Osteoblast (primary cell): ENCODE results near the gene PIP. TPM values are rescaled to one million over a fixed set of nuclear protein-coding genes. Genes with fewer than 3 reads are reported as not detected.
A peak's percentile ranks its signal among the peaks of the same experiment; 100 is the strongest.

Experiments
- DNase-seq: peaks from one replicate; pipeline ENCODE4 v3.0.0; 2011; ENCODE audit warnings: low spot score, mixed read lengths; ENCODE audit not compliant: insufficient read length; ENCODE audit errors: missing footprints
- H2AFZ ChIP-seq: 2 replicates; pipeline ENCODE4 v1.6.0; 2011; ENCODE audit warnings: mild to moderate bottlenecking, low read length
- H3K27ac ChIP-seq: 2 replicates; pipeline ENCODE4 v1.5.1; 2011; ENCODE audit warnings: mild to moderate bottlenecking, low read depth, low read length, moderate library complexity
- H3K27me3 ChIP-seq: 2 replicates; pipeline ENCODE4 v1.6.0; 2012; ENCODE audit warnings: mild to moderate bottlenecking, control low read depth, inconsistent platforms, low read length, moderate library complexity; ENCODE audit not compliant: insufficient read depth
- H3K36me3 ChIP-seq: 2 replicates; pipeline ENCODE4 v1.5.1; 2011; ENCODE audit warnings: mild to moderate bottlenecking, low read length, control low read depth, moderate library complexity; ENCODE audit not compliant: insufficient read depth
- H3K4me1 ChIP-seq: 2 replicates; pipeline ENCODE4 v1.5.1; 2011; ENCODE audit warnings: mild to moderate bottlenecking, low read length, control low read depth, moderate library complexity; ENCODE audit not compliant: insufficient read depth
- H3K4me2 ChIP-seq: 2 replicates; pipeline ENCODE4 v1.6.0; 2011; ENCODE audit warnings: mild to moderate bottlenecking, low read length; ENCODE audit not compliant: insufficient read depth
- H3K4me3 ChIP-seq: fragments of 200-600 bp; sonication (generic); 3 replicates; pipeline ENCODE4 v1.5.1; 2012; ENCODE audit warnings: mild to moderate bottlenecking, low read length, inconsistent platforms; ENCODE audit not compliant: insufficient read depth
- H3K79me2 ChIP-seq: 2 replicates; pipeline ENCODE4 v1.6.0; 2012; ENCODE audit warnings: mild to moderate bottlenecking, low read length, control low read depth, inconsistent platforms; ENCODE audit not compliant: insufficient read depth
- H3K9me3 ChIP-seq: 2 replicates; pipeline ENCODE4 v1.5.1; 2011; ENCODE audit warnings: low read depth, low read length, control low read depth
- H4K20me1 ChIP-seq: 2 replicates; pipeline ENCODE4 v1.6.0; 2012; ENCODE audit warnings: mild to moderate bottlenecking, low read length, control low read depth; ENCODE audit not compliant: insufficient read depth
- CTCF ChIP-seq: IDR thresholded peaks from 2 replicates; pipeline ENCODE4 v1.5.1; 2011; ENCODE audit warnings: mild to moderate bottlenecking, low read depth, low read length, moderate library complexity; ENCODE audit errors: extremely low read depth
- total RNA-seq: library from RNA; depleted of rRNA; stranded (reverse); fragments of >200 nt; gene quantifications from 2 replicates; pipeline ENCODE4 v1.2.3, GENCODE V29; 2012

Gene PIP
- total RNA-seq, 1 donor, result not detected

- TF ChIP-seq CTCF, result no peak
- H3K79me2 ChIP-seq, result no peaks in the 10 kb centered on the region
- H4K20me1 ChIP-seq, result no peaks in the 10 kb centered on the region
- DNase-seq, result no peak
- H3K36me3 ChIP-seq, result no peaks in the 10 kb centered on the region
- no peak overlapping the region for H3K4me2 ChIP-seq
- H3K27ac ChIP-seq, result no peak overlapping the region
- no peak overlapping the region for H2AFZ ChIP-seq
- no peaks in the 10 kb centered on the region for H3K27me3 ChIP-seq
- H3K9me3 ChIP-seq, result peaks cover 2% of the 10 kb centered on the region
- no peak overlapping the region for H3K4me3 ChIP-seq
- no peaks in the 10 kb centered on the region for H3K4me1 ChIP-seq
These were observed 49.5 kb downstream of the PIP start for GRCh38 chr7:143181349-143181748.

GRCh38 chr7:143183024-143183423 lies 51.1 kb downstream of the PIP start, which contains the start of gene TAS2R39:
Gene TAS2R39, plus strand, starts transcription at chr7:143183419. Its CDS starts 0 bp downstream, at chr7:143183419.
- no peak within 1 kb of the TSS for H3K4me2 ChIP-seq
- H2AFZ ChIP-seq, result no peak within 1 kb of the TSS
- peak; percentile 39 for DNase-seq
- no peak within 1 kb of the TSS for H3K4me3 ChIP-seq
- H3K36me3 ChIP-seq, result no peaks in the 10 kb centered on the region
- no peak within 1 kb of the TSS for H3K27ac ChIP-seq
- H3K4me1 ChIP-seq, result no peaks in the 10 kb centered on the region
- TF ChIP-seq CTCF, result no peak
- H4K20me1 ChIP-seq, result no peaks in the 10 kb centered on the region
- H3K9me3 ChIP-seq, result no peaks in the 10 kb centered on the region
- no peaks in the 10 kb centered on the region for H3K27me3 ChIP-seq
- H3K79me2 ChIP-seq, result no peaks in the 10 kb centered on the region

DNA sequence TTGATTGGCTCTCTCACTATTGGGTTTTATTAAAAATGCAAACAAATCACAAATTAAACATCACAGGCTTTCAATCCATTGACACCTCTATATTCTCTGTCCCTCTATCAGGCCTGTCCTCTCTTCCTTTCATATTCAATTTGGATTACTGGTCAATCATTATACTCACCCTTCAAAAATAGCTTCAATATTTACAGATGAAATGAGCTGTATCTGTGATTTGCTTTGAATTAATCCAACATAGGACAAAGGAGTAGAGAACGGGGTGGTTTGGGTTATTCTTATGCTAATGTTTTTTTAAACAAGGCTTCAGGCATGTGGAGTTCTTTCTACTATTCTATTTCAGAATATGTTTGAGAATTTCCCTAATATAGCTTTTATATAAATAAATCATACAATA lies 53.7 kb downstream of the PIP start:
- H3K79me2 ChIP-seq, result no peaks in the 10 kb centered on the region
- H3K36me3 ChIP-seq, result no peaks in the 10 kb centered on the region
- TF ChIP-seq CTCF, result no peak
- H3K9me3 ChIP-seq, result no peaks in the 10 kb centered on the region
- no peak overlapping the region for H2AFZ ChIP-seq
- no peak overlapping the region for H3K27ac ChIP-seq
- no peak overlapping the region for H3K4me2 ChIP-seq
- H3K27me3 ChIP-seq, result no peaks in the 10 kb centered on the region
- no peak for DNase-seq
- H4K20me1 ChIP-seq, result no peaks in the 10 kb centered on the region
- H3K4me1 ChIP-seq, result no peaks in the 10 kb centered on the region
- H3K4me3 ChIP-seq, result no peak overlapping the region

DNA sequence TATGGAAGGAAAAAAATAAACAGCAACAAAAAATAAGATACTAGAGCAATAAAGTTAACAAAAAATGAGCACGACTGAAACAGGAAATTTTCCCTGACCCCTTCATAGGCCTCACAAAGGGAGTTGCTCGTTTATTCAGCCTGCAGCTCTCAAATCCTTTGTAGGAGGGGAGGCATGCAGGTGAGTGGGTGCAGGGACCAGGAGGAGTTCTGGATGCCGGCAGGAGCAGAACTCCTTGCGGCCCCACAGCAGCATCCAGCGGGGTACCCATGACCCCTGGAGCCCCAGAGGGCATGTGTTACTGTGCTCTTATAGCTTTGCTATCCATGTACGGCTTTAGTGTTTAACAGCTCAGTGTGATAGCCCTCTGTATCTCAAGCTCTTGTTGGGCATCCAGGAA lies 57.1 kb downstream of the PIP start:
- TF ChIP-seq CTCF, result no peak
- no peak overlapping the region for H3K4me2 ChIP-seq
- H3K27ac ChIP-seq, result no peak overlapping the region
- H3K4me3 ChIP-seq, result no peak overlapping the region
- no peak overlapping the region for H2AFZ ChIP-seq
- no peaks in the 10 kb centered on the region for H3K4me1 ChIP-seq
- no peaks in the 10 kb centered on the region for H3K27me3 ChIP-seq
- H3K9me3 ChIP-seq, result no peaks in the 10 kb centered on the region
- H3K36me3 ChIP-seq, result no peaks in the 10 kb centered on the region
- no peaks in the 10 kb centered on the region for H4K20me1 ChIP-seq
- DNase-seq, result no peak
- no peaks in the 10 kb centered on the region for H3K79me2 ChIP-seq

Other genes with a start within 250 kb of the PIP start
- not detected in 2 replicates for gene TRPV6, start 246.3 kb upstream of the PIP start, total RNA-seq
- not detected in 2 replicates for gene TRPV5, start 198.3 kb upstream of the PIP start, total RNA-seq
- gene LLCFC1, start 192.6 kb upstream of the PIP start, total RNA-seq, result not detected in 2 replicates
- not detected in 2 replicates for gene KEL, start 169.7 kb upstream of the PIP start, total RNA-seq
- not detected in 2 replicates for gene OR9A2, start 104.9 kb upstream of the PIP start, total RNA-seq
- gene OR6V1, start 79.7 kb upstream of the PIP start, total RNA-seq, result not detected in 2 replicates
- not detected in 2 replicates for gene TAS2R39, start 51.3 kb downstream of the PIP start, total RNA-seq
- gene TAS2R40, start 90.0 kb downstream of the PIP start, total RNA-seq, result not detected in 2 replicates
- gene GSTK1, start 131.4 kb downstream of the PIP start, total RNA-seq, result 91.3 and 99.9 TPM in 2 replicates
- gene TMEM139, start 152.9 kb downstream of the PIP start, total RNA-seq, result not detected in 2 replicates
- 7.6 and 10.9 TPM in 2 replicates for gene CASP2, start 156.3 kb downstream of the PIP start, total RNA-seq
- under 0.01 TPM in 2 replicates for gene CLCN1, start 184.0 kb downstream of the PIP start, total RNA-seq
- gene FAM131B, start 230.6 kb downstream of the PIP start, total RNA-seq, result 1.2 and 1.4 TPM in 2 replicates
- gene ZYX, start 249.3 kb downstream of the PIP start, total RNA-seq, result 38.9 and 47.4 TPM in 2 replicates